ENCODE results near the gene IPO11. TPM values are rescaled to one million over a fixed set of nuclear protein-coding genes. Genes with fewer than 3 reads are reported as not detected.
A peak's percentile ranks its signal among the peaks of the same experiment; 100 is the strongest.

IPO11 gene
- total RNA-seq, 1 experiment from 2014 or later: 38.4 TPM

DNA sequence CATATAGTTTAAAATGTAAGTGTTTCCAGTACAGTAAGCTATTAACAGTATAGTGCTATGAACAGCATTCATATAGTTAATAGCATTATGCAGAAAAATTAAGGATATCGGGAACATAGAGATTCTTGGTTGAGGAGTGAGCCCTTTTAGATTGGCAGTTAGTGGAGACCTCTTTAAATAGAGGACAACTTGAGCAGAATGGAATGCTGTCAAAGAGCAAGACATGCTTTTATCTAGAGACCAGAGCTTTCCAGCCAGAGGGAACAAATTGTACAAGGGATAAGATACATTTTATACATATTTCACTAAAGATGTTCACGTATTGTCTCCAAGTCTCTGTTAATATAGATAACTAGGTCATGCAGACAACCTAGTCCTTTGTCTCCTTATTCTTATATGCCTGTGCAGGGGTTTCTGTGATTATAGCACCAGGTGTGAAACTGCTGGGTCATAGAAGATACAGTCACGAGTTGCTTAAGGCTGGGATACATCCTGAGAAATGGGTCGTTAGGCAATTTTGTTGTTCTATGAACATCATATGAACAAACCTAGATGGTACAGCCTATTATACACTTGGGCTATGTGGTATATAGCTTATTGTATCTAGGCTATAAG lies 6.0 kb downstream of the IPO11 start:
- peaks cover under 1% of the 10 kb centered on the region for H3K36me3 ChIP-seq
- no peak overlapping the region for H3K4me3 ChIP-seq
- H3K4me1 ChIP-seq: no peaks in the 10 kb centered on the region
- no peak for DNase-seq
- H3K27me3 ChIP-seq: no peaks in the 10 kb centered on the region
- no peak overlapping the region for H3K27ac ChIP-seq
- no peaks in the 10 kb centered on the region for H3K9me3 ChIP-seq (replicated peaks)

DNA sequence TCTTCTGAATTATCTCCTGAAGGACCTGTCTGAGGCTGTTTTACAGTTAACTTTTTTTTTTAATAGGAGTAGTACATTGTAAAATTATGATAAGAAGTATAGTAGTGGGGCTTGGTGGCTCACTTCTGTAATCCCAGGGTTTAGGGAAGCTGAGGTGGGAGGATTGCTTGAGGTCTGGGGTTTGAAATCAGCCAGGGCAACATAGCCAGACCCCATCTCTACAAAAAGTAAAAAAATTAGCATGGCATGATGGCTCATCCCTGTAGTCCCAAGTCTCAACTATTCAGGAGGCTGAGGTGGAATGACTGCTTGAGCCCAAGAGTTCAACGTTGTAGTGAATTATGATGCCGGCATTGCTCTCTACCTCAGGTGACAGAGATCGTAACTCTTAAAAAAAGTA lies 7.0 kb downstream of the IPO11 start:
- Histone ChIP-seq H3K9me3 (replicated peaks) (no peaks in the 10 kb centered on the region), H3K4me1 (no peaks in the 10 kb centered on the region), H3K27me3 (no peaks in the 10 kb centered on the region), H3K4me3 (no peak overlapping the region), H3K27ac (no peak overlapping the region), H3K36me3 (peaks cover 3% of the 10 kb centered on the region)
- no peak for DNase-seq

DNA sequence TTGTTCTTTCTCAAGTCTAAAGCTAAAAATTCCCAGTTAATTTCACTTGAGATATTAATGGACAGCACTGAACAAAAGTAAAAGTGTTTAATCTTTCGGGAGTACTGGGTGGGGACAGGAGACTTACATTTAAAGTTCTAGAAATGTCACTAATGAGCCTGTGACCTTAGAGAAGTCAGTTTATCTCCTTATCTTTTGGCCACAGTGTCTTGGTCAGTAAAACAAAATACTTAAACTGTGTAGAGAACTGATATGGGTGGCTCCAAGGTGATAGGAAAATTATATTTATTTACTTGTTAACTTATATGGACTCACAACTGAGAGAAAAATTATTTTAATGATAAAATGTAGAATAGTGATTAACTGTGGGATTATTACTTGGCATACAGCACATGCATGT lies 8.9 kb downstream of the IPO11 start:
- Histone ChIP-seq H3K4me1 (no peaks in the 10 kb centered on the region), H3K4me3 (no peak overlapping the region), H3K36me3 (peaks cover 3% of the 10 kb centered on the region), H3K27me3 (no peaks in the 10 kb centered on the region), H3K9me3 (replicated peaks) (no peaks in the 10 kb centered on the region), H3K27ac (no peak overlapping the region)
- DNase-seq: no peak

DNA sequence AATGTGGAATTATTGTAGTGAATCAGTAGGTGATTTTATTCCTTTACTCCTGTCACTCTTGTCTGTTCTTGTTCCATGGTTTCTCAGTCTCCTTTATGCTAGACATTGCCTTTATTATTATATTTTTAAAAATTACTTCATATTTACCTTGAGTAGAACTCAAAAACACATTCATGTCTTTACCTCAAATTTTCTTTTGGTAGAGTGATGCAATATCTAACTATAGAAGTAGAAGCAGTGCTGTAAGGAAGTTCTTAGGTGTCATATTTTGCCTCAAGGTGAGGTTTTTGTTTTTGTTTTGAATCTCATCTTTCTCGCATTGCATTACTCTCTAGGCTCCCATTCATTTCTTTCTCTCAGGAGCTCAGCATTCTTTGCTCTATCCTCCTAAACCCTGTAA lies 12.2 kb downstream of the IPO11 start:
- H3K27ac ChIP-seq: no peak overlapping the region
- no peaks in the 10 kb centered on the region for H3K4me1 ChIP-seq
- H3K27me3 ChIP-seq: no peaks in the 10 kb centered on the region
- peaks cover 3% of the 10 kb centered on the region for H3K36me3 ChIP-seq
- H3K4me3 ChIP-seq: no peak overlapping the region
- no peaks in the 10 kb centered on the region for H3K9me3 ChIP-seq (replicated peaks)
- no peak for DNase-seq

DNA sequence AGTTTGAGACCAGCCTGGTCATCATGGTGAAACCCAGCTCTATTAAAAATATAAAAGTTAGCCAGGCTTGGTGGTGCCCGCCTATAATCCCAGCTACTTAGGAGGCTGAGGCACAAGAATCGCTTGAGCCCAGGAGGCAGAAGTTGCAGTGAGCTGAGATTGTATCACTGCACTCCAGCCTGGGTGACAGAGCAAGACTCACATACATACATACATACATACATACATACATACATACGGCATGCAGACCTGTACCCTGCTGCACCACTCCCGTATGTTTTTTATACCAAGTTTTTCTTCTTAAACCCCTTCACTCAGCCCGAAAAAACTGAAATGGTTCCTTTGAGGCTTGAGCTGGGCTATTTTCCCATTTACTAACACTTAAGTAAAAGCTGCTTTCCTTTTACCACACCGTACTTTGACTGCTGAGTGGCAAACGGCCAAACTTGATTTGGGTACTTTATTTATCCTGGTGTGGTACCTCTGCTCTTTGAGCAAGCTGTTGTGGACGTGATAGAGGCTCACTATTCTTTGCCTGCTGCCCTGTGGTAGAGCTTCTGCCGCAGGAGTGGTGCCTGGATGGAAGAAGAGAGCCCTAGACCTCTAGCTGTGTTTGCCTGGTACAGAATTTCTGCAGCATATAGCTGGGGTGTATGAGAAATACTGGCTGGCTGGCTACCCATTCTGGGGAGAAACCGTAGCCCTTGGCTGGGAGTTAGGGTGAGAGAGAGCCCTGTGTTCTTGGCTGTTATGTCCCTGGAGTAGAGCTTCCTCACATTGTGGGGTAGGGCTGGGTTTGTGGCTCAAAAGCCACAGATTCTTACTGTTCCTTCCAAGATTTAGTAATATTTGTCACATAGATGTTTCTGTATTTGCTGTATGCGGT lies 19.4 kb downstream of the IPO11 start:
- Histone ChIP-seq H3K36me3 (no peaks in the 10 kb centered on the region), H3K27me3 (no peaks in the 10 kb centered on the region), H3K4me1 (no peaks in the 10 kb centered on the region), H3K9me3 (replicated peaks) (no peaks in the 10 kb centered on the region), H3K4me3 (no peak overlapping the region), H3K27ac (no peak overlapping the region)
- no peak for DNase-seq

DNA sequence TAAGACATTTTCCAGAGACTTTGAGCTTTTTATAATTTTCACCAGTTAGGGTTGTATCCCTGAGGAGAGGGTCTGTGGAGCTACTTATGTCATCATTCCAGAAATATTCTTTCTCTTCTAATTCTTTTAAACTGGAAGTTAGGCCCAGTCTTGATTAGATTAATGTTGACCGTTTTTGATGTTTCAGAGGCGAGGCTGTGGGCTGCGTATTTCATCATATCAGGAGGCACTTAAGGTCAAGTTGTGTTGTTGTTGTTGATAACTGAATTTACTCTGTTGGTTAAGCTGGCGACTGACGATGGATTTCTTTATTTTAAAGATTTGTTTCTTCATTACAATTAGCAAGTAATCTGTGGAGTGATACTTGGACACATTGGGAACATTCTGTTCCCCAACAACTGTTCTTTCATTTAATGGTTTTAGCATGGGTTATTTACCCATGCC lies 20.1 kb downstream of the IPO11 start:
- no peak overlapping the region for H3K4me3 ChIP-seq
- H3K9me3 ChIP-seq (replicated peaks): no peaks in the 10 kb centered on the region
- H3K36me3 ChIP-seq: 0 out of 2 replicates have a peak, but pooled peaks cover 5% of the 10 kb centered on the region
- H3K27ac ChIP-seq: no peak overlapping the region
- H3K27me3 ChIP-seq: no peaks in the 10 kb centered on the region
- H3K4me1 ChIP-seq: no peaks in the 10 kb centered on the region
- no peak for DNase-seq

DNA sequence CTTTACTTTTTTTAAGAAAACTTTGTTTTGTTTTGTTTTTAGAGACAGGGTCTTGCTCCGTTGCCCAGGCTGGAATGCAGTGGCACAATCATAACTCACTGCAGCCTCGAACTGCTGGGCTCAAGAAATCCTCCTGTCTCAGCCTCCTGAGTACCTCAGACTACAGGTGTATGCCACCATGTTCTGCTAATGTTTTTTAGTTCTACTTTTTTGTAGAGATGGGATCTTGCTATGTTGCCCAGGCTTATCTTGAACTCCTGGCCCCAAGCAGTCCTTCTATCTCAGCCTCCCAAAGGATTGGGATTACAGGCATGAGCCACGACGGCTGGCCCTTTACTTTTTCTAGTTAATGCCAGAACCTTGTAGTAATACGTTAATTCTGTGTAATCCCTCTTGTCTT lies 36.0 kb downstream of the IPO11 start:
- Histone ChIP-seq H3K36me3 (peaks cover 25% of the 10 kb centered on the region), H3K27ac (no peak overlapping the region), H3K9me3 (replicated peaks) (no peaks in the 10 kb centered on the region), H3K27me3 (no peaks in the 10 kb centered on the region), H3K4me1 (no peaks in the 10 kb centered on the region), H3K4me3 (no peak overlapping the region)
- no peak for DNase-seq

DNA sequence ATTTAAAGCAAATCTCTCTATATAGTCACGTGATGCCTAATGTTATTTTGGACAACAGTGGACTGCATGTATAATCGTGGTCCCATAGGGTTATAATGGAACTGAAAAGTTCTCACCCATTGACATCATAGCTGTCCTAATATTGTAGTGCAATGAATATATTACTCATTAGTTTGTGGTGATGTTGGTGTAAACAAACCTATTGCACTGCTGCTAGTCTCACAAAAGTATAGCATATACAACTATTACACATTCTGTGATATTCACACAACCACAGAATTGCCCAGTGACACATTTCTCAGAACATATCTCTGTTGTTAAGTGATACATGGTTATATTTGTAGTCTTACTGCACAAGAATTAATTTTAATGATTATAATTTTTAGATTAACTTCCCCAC lies 37.7 kb downstream of the IPO11 start:
- H3K36me3 ChIP-seq: peaks cover 29% of the 10 kb centered on the region
- H3K27ac ChIP-seq: no peak overlapping the region
- H3K4me3 ChIP-seq: no peak overlapping the region
- H3K4me1 ChIP-seq: no peaks in the 10 kb centered on the region
- no peak for DNase-seq
- no peaks in the 10 kb centered on the region for H3K27me3 ChIP-seq
- no peaks in the 10 kb centered on the region for H3K9me3 ChIP-seq (replicated peaks)

DNA sequence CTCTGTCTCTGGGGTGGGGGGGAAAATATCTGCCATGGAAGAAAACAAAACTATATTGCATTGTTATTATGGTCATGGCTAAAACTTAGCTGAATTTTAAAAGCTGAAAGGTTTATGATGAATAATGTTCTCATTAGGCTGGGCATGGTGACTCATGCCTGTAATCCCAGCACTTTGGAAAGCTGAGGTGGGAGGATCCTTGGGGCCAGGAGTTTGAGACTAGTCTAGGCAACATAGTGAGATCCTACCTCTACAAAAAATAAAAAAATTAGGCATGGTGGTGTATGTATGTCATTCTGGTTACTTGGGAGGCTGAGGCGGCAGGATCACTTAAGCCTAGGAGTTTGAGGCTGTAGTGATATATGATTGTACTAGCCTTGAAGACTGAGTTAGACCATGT lies 44.5 kb downstream of the IPO11 start:
- H3K36me3 ChIP-seq: peaks cover 6% of the 10 kb centered on the region; the same call in 1 of the 2 replicates
- H3K9me3 ChIP-seq (replicated peaks): no peaks in the 10 kb centered on the region
- no peak for DNase-seq
- no peaks in the 10 kb centered on the region for H3K4me1 ChIP-seq
- H3K4me3 ChIP-seq: no peak overlapping the region
- no peaks in the 10 kb centered on the region for H3K27me3 ChIP-seq
- no peak overlapping the region for H3K27ac ChIP-seq

DNA sequence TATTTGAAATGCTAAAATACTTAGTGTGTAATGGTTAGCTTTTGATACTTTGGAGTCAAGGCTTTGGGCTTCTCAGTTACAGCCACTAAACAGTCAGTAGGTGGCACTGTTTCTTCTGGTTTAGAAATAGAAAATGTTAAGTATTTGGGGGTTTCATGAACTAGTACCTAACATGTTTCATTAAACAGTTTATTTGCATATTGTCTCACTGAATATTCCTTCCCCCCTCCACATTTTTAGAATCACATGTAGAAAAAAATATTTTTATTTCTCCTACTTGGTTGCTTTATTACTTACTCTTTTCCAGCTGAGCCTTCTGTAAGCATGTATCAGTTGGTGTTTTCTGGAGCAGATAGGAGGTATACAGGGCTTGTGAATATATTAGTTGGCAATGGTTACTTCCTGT lies 48.0 kb downstream of the IPO11 start:
- no peaks in the 10 kb centered on the region for H3K4me1 ChIP-seq
- H3K27ac ChIP-seq: no peak overlapping the region
- H3K9me3 ChIP-seq (replicated peaks): no peaks in the 10 kb centered on the region
- peak in 1 of 2 experiments; percentile 65 for DNase-seq
- no peak overlapping the region for H3K4me3 ChIP-seq
- no peaks in the 10 kb centered on the region for H3K27me3 ChIP-seq
- H3K36me3 ChIP-seq: peaks cover 6% of the 10 kb centered on the region; the same call in 1 of the 2 replicates

DNA sequence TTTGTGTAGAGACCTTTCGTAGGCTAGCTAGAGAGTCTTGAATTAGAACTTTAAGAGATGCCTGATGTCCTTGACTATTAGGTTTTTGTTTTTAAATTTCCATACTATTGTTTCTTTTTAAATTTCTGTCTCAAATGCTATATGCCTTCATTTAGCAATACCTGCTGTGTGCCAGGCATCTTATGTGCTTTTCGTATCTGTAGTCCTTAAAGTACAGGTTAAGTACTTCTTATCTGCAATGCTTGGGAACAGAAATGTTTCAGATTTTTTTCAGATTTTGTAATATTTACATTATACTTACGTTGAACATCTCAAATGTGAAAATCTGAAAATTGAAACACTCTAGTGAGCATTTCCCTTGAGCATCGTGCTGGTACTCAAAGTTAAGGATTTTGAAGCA lies 49.0 kb downstream of the IPO11 start:
- DNase-seq: no peak
- Histone ChIP-seq H3K9me3 (replicated peaks) (no peaks in the 10 kb centered on the region), H3K4me3 (no peak overlapping the region), H3K36me3 (peaks cover 6% of the 10 kb centered on the region; the same call in 1 of the 2 replicates), H3K27me3 (no peaks in the 10 kb centered on the region), H3K4me1 (no peaks in the 10 kb centered on the region), H3K27ac (no peak overlapping the region)

DNA sequence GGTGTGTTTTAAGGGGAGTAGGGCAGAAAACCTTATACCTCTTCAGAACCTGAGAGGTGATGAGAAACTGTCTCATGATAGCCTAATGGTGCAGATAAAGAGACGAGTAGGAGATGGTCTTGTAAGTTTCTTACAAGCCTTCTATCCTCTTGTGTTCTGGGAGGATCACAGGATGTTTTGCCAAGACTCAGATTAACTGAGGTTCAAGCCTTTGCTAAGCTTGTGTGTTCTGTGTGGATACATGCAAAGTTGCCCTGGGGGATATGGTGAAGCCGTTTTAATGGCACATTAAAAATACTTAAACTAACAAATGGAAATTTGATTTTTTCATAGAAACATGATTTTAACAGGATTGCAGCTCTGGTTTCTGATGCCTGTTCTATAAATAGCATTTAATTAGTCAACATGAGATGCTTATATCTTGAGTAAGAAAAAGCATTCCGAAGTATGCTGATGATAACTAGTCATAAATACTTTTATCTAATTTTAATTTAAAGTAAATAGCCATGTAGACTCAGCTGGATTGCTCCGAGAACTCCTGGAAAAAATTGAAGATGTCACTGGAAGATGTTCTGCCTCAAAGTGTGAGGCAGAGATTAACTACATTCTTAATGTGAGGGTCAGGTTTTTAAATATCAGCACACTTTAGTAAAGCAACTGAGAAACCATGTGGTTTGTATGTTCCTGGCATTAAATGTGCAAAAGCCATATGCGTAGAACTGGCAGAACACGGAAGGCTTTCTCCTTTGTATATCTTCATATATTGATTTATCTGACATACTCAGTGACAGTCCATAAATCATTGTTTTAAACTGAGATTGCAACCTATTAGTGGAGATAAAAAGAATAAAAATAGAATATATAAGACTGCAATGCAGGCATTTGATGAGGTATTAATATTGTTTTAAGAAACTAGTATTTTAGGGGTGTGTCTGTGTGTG lies 53.7 kb downstream of the IPO11 start:
- Histone ChIP-seq H3K4me3 (no peak overlapping the region), H3K27ac (no peak overlapping the region), H3K4me1 (no peaks in the 10 kb centered on the region), H3K36me3 (peaks cover 24% of the 10 kb centered on the region), H3K27me3 (no peaks in the 10 kb centered on the region), H3K9me3 (replicated peaks) (no peaks in the 10 kb centered on the region)
- DNase-seq: no peak

DNA sequence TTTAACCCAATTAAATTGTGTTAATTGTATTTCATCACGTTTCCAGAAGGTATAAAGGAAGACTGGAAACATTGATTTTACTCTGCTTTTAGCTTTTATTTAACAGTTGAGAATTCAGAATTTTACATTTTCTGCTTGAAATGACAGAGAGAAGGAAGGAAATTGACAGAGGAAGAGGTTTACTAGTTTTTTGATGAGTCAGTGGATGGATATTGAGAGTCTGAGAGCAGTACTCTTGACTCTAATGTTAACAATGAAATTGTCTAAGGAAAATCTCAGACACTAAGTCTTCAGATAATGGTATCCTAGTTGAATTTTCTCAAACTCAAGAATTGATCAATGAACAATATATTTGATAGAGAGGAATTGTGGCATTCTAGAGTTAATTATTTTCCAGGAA lies 60.6 kb downstream of the IPO11 start:
- peaks cover 4% of the 10 kb centered on the region; the same call in 1 of the 2 replicates for H3K4me1 ChIP-seq
- no peak for DNase-seq
- no peaks in the 10 kb centered on the region for H3K9me3 ChIP-seq (replicated peaks)
- H3K36me3 ChIP-seq: peaks cover 32% of the 10 kb centered on the region
- no peak overlapping the region for H3K27ac ChIP-seq
- H3K4me3 ChIP-seq: no peak overlapping the region
- H3K27me3 ChIP-seq: no peaks in the 10 kb centered on the region

DNA sequence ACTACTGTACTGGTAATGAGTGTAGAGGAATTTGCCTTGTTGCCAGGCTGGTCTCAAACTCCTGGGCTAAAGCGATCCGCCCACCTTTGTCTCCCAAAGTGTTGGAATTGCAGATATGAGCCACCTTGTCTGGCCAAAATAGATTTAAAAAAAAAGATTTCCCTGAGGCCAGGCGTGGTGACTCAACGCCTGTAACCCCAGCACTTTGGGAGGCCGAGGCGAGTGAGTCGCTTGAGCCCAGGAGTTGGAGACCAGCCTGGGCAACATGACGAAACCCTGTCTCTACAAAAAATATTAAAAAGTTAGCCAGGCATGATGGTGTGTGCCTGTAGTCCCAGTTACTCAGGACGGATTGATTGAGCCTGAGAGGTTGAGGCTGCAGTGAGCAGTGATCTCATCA lies 62.5 kb downstream of the IPO11 start:
- Histone ChIP-seq H3K4me1 (peaks cover 4% of the 10 kb centered on the region; the same call in 1 of the 2 replicates), H3K27me3 (no peaks in the 10 kb centered on the region), H3K4me3 (no peak overlapping the region), H3K27ac (no peak overlapping the region), H3K36me3 (peaks cover 32% of the 10 kb centered on the region), H3K9me3 (replicated peaks) (peaks cover 3% of the 10 kb centered on the region; the same call in 1 of the 2 replicates)
- DNase-seq: no peak
